ENCODE results near the gene TEX10.

The TEX10 gene

GRCh38 chr9:100282388-100282719 is 70.4 kb downstream of the TEX10 start:
- DNase-seq: no peak

GRCh38 chr9:100281676-100282387 is 70.9 kb downstream of the TEX10 start:
- DNase-seq: no peak

DNA sequence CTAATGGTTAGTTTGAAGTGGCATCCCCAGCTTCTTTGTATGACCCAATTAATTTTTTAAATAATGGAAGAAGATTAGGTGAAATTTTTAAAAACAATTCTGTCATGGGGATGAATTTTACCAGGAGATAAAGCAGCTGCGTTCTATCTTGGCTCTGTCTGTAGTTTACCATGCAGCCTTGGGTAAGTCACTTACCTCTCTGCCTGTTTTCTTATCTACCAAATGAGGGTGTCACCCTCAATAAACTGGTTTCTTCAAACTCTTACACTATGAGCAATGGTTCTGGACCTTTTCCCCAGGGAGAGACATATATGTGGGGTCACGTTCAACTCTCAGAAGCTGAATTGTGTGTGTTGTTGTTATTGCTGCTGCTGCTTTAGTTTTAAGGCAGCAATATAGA is 71.7 kb downstream of the TEX10 start:
- no peak for DNase-seq

- DNase-seq: no peak
These were observed 75.4 kb downstream of the TEX10 start for GRCh38 chr9:100277166-100277979.

DNA sequence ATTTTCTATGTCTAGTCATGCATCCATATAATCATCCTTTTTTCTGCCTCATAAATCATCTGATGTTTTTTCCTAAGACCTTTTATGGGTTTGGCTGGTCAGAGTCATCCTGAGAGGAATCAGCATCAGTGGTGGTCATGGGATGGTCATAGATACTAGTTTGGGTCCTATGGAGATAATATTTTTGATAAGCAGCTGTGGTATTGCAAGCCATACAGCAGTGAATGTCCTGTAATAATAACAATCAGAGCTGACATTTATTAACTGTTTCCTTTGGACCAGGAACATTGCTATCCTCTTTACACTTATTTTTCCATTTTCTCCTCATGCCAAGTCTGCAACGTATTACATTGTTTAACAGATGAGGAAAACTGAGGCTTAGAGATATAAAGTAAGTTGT is 83.1 kb downstream of the TEX10 start:
- no peak for DNase-seq

DNA sequence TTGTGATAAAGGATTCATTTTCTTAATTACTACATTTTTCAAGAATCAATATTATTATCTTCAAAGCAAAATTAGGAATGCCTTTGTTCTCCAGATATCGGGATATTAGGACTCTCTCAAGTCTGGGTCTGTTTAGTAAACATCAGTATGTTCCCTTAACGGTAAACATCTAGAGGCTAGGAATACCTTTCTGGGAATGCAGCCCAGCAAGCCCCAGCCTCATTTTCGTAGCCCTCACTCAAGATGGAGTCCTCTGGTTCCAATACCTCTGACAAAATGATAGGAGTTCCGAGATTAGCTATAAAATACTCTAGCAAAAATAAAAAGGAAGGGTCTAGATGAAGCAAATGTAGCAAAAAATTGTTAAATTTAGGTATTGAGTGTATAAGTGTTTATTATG is 84.5 kb downstream of the TEX10 start:
- no peak for DNase-seq

GRCh38 chr9:100267211-100267610 is 85.5 kb downstream of the TEX10 start:
- no peak for DNase-seq

Measured in DMS79 (cell line).